ENCODE data around the gene AKNAD1. TPM values are rescaled to one million over a fixed set of nuclear protein-coding genes. Genes with fewer than 3 reads are reported as not detected.

AKNAD1 gene
- total RNA-seq, 2 experiments from 2014 or later: not detected

- CTCF ChIA-PET: interaction anchor here (0.7 to 5.4 kb wide), 4 partner anchors 13 to 210 kb away, joined by 3 to 51 read pairs (median 4); no protein-coding TSS in a partner anchor
- H3K4me3 Mint-ChIP-seq: no peak overlapping the region
Observed at GRCh38 chr1:108817016-108817415, 39.9 kb downstream of the AKNAD1 start.

DNA sequence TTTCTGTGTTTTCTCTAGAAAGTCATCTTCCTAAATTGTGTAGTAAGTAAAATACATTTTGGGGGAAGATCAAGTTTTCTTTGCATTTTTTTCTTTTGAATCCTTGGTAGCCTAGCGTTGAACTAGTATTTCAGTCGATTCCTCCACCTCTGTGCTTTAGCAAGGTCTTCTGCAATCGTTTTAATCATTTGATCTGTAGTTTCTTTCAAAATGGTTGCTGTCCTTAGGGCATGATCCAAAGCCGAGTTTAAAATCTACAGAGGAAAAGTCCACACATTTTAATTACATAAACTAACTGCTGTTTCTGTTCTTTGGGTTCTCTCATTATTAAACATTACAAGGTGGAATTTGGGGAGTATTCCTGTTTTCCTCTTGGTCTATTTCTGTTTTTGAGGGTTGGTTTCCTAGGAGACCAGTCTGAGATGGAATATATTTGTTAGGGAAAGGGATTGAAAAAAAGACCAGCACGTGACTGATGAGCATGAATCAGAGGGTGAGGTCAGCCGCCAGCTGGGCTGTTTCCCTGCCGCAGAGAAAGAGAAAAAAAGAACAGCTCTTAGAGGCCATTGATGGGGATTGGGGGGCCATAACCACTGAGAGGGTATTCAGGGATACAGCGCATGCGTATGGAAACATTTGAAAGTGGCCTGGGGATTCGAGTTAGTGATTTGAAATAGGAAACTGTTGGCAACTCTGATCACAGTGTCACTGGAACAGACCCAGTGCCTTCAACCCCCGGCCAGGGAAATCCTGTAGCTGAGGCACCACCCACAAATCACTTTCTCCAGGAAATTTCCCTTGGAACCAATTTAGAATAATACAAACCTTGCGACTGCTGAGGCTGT, 40.6 kb downstream of the AKNAD1 start:
- Mint-ChIP-seq H3K9me3 (no peaks in the 10 kb centered on the region), H3K27ac (no peak overlapping the region), H3K36me3 (ENCODE audit: low read depth) (no peaks in the 10 kb centered on the region), H3K4me3 (no peak overlapping the region), H3K4me1 (ENCODE audit: low read depth) (no peaks in the 10 kb centered on the region), H3K27me3 (no peaks in the 10 kb centered on the region)
- TF ChIP-seq, protein P1, sequence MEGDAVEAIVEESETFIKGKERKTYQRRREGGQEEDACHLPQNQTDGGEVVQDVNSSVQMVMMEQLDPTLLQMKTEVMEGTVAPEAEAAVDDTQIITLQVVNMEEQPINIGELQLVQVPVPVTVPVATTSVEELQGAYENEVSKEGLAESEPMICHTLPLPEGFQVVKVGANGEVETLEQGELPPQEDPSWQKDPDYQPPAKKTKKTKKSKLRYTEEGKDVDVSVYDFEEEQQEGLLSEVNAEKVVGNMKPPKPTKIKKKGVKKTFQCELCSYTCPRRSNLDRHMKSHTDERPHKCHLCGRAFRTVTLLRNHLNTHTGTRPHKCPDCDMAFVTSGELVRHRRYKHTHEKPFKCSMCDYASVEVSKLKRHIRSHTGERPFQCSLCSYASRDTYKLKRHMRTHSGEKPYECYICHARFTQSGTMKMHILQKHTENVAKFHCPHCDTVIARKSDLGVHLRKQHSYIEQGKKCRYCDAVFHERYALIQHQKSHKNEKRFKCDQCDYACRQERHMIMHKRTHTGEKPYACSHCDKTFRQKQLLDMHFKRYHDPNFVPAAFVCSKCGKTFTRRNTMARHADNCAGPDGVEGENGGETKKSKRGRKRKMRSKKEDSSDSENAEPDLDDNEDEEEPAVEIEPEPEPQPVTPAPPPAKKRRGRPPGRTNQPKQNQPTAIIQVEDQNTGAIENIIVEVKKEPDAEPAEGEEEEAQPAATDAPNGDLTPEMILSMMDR (IDR thresholded peaks at IDR 0.05): no peak
- ChIA-PET POLR2A (interaction anchor here (1.0 kb wide), 1 partner anchor 39 kb away, joined by 3 read pairs; no protein-coding TSS in a partner anchor), CTCF (interaction anchor here (1.1 to 5.4 kb wide), 3 partner anchors 14 to 211 kb away, joined by 3 to 51 read pairs (median 6); no protein-coding TSS in a partner anchor)
- no peak for DNase-seq
- intact Hi-C loops (cut with micrococcal nuclease): no loop called here
- no peak for ATAC-seq

More at GRCh38 chr1:108817016-108817415, 39.9 kb downstream of the AKNAD1 start:
- intact Hi-C loops (cut with micrococcal nuclease): no loop called here
- TF ChIP-seq, protein P1 (IDR thresholded peaks at IDR 0.05): no peak
- Mint-ChIP-seq H3K4me1 (ENCODE audit: low read depth) (no peaks in the 10 kb centered on the region), H3K27me3 (no peaks in the 10 kb centered on the region), H3K36me3 (ENCODE audit: low read depth) (no peaks in the 10 kb centered on the region), H3K27ac (no peak overlapping the region), H3K9me3 (no peaks in the 10 kb centered on the region)
- DNase-seq: no peak
- POLR2A ChIA-PET: interaction anchor here (1.0 kb wide), 1 partner anchor 39 kb away, joined by 3 read pairs; no protein-coding TSS in a partner anchor
- no peak for ATAC-seq

GRCh38 chr1:108815566-108815965, 41.3 kb downstream of the AKNAD1 start:
- H3K4me1 Mint-ChIP-seq (ENCODE audit: low read depth): no peaks in the 10 kb centered on the region
- TF ChIP-seq, protein P1 (IDR thresholded peaks at IDR 0.05): no peak
- ATAC-seq (no peak), DNase-seq (no peak)
- H3K27ac Mint-ChIP-seq: no peak overlapping the region
- H3K27me3 Mint-ChIP-seq: no peaks in the 10 kb centered on the region
- ChIA-PET CTCF (no interaction called here), POLR2A (no interaction called here)
- no peak overlapping the region for H3K4me3 Mint-ChIP-seq
- H3K9me3 Mint-ChIP-seq: no peaks in the 10 kb centered on the region
- intact Hi-C loops (cut with micrococcal nuclease): no loop called here
- H3K36me3 Mint-ChIP-seq (ENCODE audit: low read depth): no peaks in the 10 kb centered on the region

DNA sequence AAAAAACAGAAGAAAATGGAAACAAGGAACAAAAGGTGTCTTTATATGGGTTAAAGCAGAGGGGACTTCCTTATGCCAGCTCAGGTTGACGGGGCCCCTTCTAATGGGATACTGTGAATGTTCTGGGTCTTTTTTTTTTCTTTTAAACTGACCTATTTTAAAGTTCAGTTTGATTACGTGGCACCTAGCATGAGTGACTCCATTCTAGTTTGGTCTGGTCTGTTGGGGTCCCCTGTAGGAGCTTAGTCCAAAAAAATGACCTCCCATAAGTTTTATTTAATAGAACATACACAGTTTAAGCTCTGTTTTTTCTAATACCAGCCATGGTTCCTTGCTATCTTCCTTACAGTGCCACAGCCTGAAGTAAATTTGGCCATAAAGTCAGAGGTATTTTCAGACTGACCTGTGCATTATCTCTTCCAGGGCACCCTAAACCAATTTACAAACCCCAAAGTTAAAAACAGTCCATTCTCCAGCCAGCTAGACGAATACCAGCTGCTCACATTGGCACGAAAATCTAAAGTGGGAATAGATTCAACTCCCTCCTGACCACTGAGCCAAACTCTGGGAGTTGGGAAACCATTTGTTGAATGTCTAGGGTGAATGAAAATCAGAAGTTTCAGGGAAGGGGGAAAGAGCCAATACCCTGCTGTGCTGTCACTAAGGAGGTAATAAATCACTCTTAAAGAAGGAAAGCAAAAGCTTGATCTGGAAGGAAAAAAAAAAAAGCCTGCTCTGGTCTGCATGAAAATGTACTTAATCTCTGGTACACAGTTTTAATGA, 42.4 kb downstream of the AKNAD1 start:
- no peaks in the 10 kb centered on the region for H3K36me3 Mint-ChIP-seq (ENCODE audit: low read depth)
- CTCF ChIA-PET: interaction anchor here (1.0 to 1.4 kb wide), 2 partner anchors 14 to 25 kb away, joined by 3 to 5 read pairs; no protein-coding TSS in a partner anchor
- TF ChIP-seq, protein P1 (IDR thresholded peaks at IDR 0.05): no peak
- H3K27me3 Mint-ChIP-seq: no peaks in the 10 kb centered on the region
- no peak overlapping the region for H3K4me3 Mint-ChIP-seq
- intact Hi-C loops (cut with micrococcal nuclease): loop anchor here (5.0 kb wide), 1 partner anchor 42 kb away; no protein-coding TSS in a partner anchor
- ATAC-seq (no peak), DNase-seq (no peak)
- POLR2A ChIA-PET: interaction anchor here (0.5 kb wide), 1 partner anchor 332 kb away, joined by 3 read pairs; no protein-coding TSS in a partner anchor
- H3K4me1 Mint-ChIP-seq (ENCODE audit: low read depth): no peaks in the 10 kb centered on the region
- no peak overlapping the region for H3K27ac Mint-ChIP-seq
- no peaks in the 10 kb centered on the region for H3K9me3 Mint-ChIP-seq

Measured in activated CD8-positive, alpha-beta T cell treated with anti-CD3 and anti-CD28 coated beads for 36 hours (primary cell).